Endodermal cell (in vitro differentiated cells): ENCODE results near the gene HMOX1. TPM values are rescaled to one million over a fixed set of nuclear protein-coding genes. Genes with fewer than 3 reads are reported as not detected.
A peak's percentile ranks its signal among the peaks of the same experiment; 100 is the strongest.

Source experiments
- DNase-seq: peaks from one replicate; pipeline ENCODE4 v3.0.0-alpha.2; 2017
- H3K27ac ChIP-seq: 2 replicates; pipeline ENCODE4 v1.5.1; 2013; ENCODE audit warnings: mild to moderate bottlenecking, low read depth, low read length, moderate library complexity
- H3K27me3 ChIP-seq: 2 replicates; pipeline ENCODE4 v1.6.1; 2013; ENCODE audit warnings: mild to moderate bottlenecking, low read length, moderate library complexity; ENCODE audit not compliant: insufficient read depth, control insufficient read depth, poor library complexity, severe bottlenecking
- H3K36me3 ChIP-seq: 2 replicates; pipeline ENCODE4 v1.7.0; 2013; ENCODE audit warnings: mild to moderate bottlenecking, low read length, moderate library complexity; ENCODE audit not compliant: control insufficient read depth, insufficient read depth
- H3K4me1 ChIP-seq: one replicate; pipeline ENCODE4 v1.7.0; 2013; ENCODE audit warnings: low read length; ENCODE audit not compliant: control insufficient read depth, insufficient read depth
- H3K4me3 ChIP-seq: 2 replicates; pipeline ENCODE4 v1.5.1; 2013; ENCODE audit warnings: mild to moderate bottlenecking, low read length, moderate library complexity
- H3K9ac ChIP-seq: 2 replicates; pipeline ENCODE4 v1.6.1; 2013; ENCODE audit warnings: mild to moderate bottlenecking, low read length, moderate library complexity; ENCODE audit not compliant: poor library complexity, severe bottlenecking; ENCODE audit errors: extremely low read depth
- H3K9me3 ChIP-seq: 2 replicates; pipeline ENCODE4 v1.6.1; 2013; ENCODE audit warnings: mild to moderate bottlenecking, low read length, moderate library complexity; ENCODE audit not compliant: control insufficient read depth
- H3K27ac Mint-ChIP-seq: 2 replicates; pipeline ENCODE4 v1.8.0; 2020; ENCODE audit warnings: mixed read lengths
- H3K27me3 Mint-ChIP-seq: 2 replicates; pipeline ENCODE4 v1.8.0; 2021; ENCODE audit warnings: mild to moderate bottlenecking, mixed read lengths; ENCODE audit not compliant: insufficient read depth
- H3K36me3 Mint-ChIP-seq: 2 replicates; pipeline ENCODE4 v1.8.0; 2020; ENCODE audit warnings: low read depth, mixed read lengths
- H3K4me1 Mint-ChIP-seq: 2 replicates; pipeline ENCODE4 v1.8.0; 2020; ENCODE audit warnings: mixed read lengths
- H3K4me3 Mint-ChIP-seq: 2 replicates; pipeline ENCODE4 v1.8.0; 2020; ENCODE audit warnings: mild to moderate bottlenecking, moderate library complexity, mixed read lengths
- H3K9me3 Mint-ChIP-seq: 2 replicates; pipeline ENCODE4 v1.8.0; 2020; ENCODE audit warnings: mild to moderate bottlenecking, mixed read lengths
- CTCF ChIP-seq: fragments of 200-600 bp; sonication (generic); conservative IDR thresholded peaks from 2 replicates; pipeline ENCODE4 v1.5.0; 2021; ENCODE audit warnings: antibody characterized with exemption, mild to moderate bottlenecking
- WGBS, 2 experiments: methylation state at CpG; one replicate each; pipeline versions ENCODE4 v1.1.5 to v1.1.7; 2013; ENCODE audit warnings: missing lambda C conversion rate in 2 of 2, mixed read lengths in 1 of 2; ENCODE audit not compliant: insufficient coverage in 1 of 2, insufficient read length in 1 of 2; 5-methylcytosine and 5-hydroxymethylcytosine counted together
- long read RNA-seq, 4 experiments: library from polyadenylated mRNA in 2 of 4; library from RNA in 1 of 4; library from capped mRNA in 1 of 4; stranded (forward) in 3 of 4; unstranded in 1 of 4; transcript quantifications; one replicate each; pipeline ENCODE4 v2.0.0, GENCODE V29; 2020 to 2021; ENCODE audit warnings: inconsistent platforms in 1 of 4
- polyA plus RNA-seq, 2 experiments: library from polyadenylated mRNA; stranded (reverse); fragments of 50-300 nt; gene quantifications; one replicate each; pipeline ENCODE4 v1.2.3, GENCODE V29; 2013
- total RNA-seq, 2 donors: library from RNA; stranded (reverse); fragmentation: NEBNext Ultra II Directional in 1 of 2; extraction: Animal tissue kit (Norgen Biotek cat#: 25700) in 1 of 2; gene quantifications; 2 replicates in 1 of 2; 3 replicates in 1 of 2; pipeline ENCODE4 v1.2.1, GENCODE V29; 2021

HMOX1 gene
- total RNA-seq: 10 to 100 TPM; 11.4 to 21.6 TPM
- polyA plus RNA-seq (2013, experiment 1 of 2): 14.4 TPM
- polyA plus RNA-seq (2013, experiment 2 of 2): 12.5 TPM
- long read RNA-seq, experiment 1, transcript HMOX1-201 (5 exons, 1,822 nt): major isoform, 19 of 24 reads
- long read RNA-seq, experiment 1, partial matches to known transcripts: 5 of 24 reads
- long read RNA-seq, experiment 1, other reads (novel, unspliced or antisense): 0 of 24 reads
- long read RNA-seq, experiment 2, transcript HMOX1-201 (5 exons, 1,822 nt): major isoform, 22 of 24 reads
- long read RNA-seq, experiment 2, partial matches to known transcripts: 2 of 24 reads
- long read RNA-seq, experiment 2, other reads (novel, unspliced or antisense): 0 of 24 reads
- long read RNA-seq, experiment 3, transcript HMOX1-201 (5 exons, 1,822 nt): major isoform, 15 of 17 reads
- long read RNA-seq, experiment 3, partial matches to known transcripts: 1 of 17 reads
- long read RNA-seq, experiment 3, other reads (novel, unspliced or antisense): 1 of 17 reads
- long read RNA-seq, experiment 4, transcript HMOX1-201 (5 exons, 1,822 nt): major isoform, 45 of 45 reads
- long read RNA-seq, experiment 4, partial matches to known transcripts: 0 of 45 reads
- long read RNA-seq, experiment 4, other reads (novel, unspliced or antisense): 0 of 45 reads

DNA sequence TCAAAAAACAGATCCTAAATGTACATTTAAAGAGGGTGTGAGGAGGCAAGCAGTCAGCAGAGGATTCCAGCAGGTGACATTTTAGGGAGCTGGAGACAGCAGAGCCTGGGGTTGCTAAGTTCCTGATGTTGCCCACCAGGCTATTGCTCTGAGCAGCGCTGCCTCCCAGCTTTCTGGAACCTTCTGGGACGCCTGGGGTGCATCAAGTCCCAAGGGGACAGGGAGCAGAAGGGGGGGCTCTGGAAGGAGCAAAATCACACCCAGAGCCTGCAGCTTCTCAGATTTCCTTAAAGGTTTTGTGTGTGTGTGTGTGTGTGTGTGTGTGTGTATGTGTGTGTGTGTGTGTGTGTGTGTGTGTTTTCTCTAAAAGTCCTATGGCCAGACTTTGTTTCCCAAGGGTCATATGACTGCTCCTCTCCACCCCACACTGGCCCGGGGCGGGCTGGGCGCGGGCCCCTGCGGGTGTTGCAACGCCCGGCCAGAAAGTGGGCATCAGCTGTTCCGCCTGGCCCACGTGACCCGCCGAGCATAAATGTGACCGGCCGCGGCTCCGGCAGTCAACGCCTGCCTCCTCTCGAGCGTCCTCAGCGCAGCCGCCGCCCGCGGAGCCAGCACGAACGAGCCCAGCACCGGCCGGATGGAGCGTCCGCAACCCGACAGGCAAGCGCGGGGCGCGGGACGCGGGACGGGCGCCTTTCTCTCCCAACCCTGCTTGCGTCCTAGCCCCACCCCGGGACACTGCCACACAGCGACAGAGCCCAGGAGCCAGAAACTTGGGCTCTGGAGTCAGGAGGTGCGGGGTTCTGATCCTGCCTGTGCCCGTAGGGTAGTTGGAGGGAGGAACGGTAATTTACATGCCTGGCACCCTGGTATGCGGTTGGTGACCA is at the start of gene HMOX1:
TSS of gene HMOX1 (plus strand) at position 560 of the 887 bp plus-strand sequence. CDS start at position 638, 78 bp downstream.
- peaks cover 12% of the 10 kb centered on the region for H3K36me3 Mint-ChIP-seq
- peak; percentile 92 for DNase-seq
- peaks cover 17% of the 10 kb centered on the region for H3K27me3 Mint-ChIP-seq
- peak within 1 kb of the TSS; percentile 40 for H3K9ac ChIP-seq
- peak within 1 kb of the TSS; percentile 91 for H3K27ac Mint-ChIP-seq
- peaks cover 49% of the 10 kb centered on the region for H3K4me1 Mint-ChIP-seq
- peaks cover 10% of the 10 kb centered on the region for H3K27me3 ChIP-seq
- no peaks in the 10 kb centered on the region for H3K9me3 Mint-ChIP-seq
- H3K4me3 Mint-ChIP-seq: peak within 1 kb of the TSS; percentile 56
- 10 to 13% methylated on average over 20 to 47 of the region's 47 CpGs for WGBS, 2 experiments
- H3K9me3 ChIP-seq: no peaks in the 10 kb centered on the region
- H3K4me1 ChIP-seq: peaks cover 19% of the 10 kb centered on the region
- peak within 1 kb of the TSS; percentile 81 for H3K4me3 ChIP-seq
- no peak for TF ChIP-seq CTCF
- peaks cover 6% of the 10 kb centered on the region for H3K36me3 ChIP-seq
- no peak within 1 kb of the TSS for H3K27ac ChIP-seq

GRCh38 chr22:35332278-35332677 is 48.6 kb upstream of the HMOX1 start:
- H3K27me3 ChIP-seq: no peaks in the 10 kb centered on the region
- no peak overlapping the region for H3K9ac ChIP-seq
- no peak overlapping the region for H3K4me3 ChIP-seq
- TF ChIP-seq CTCF: no peak
- peaks cover 5% of the 10 kb centered on the region for H3K4me1 Mint-ChIP-seq
- no peak overlapping the region for H3K27ac Mint-ChIP-seq
- H3K9me3 Mint-ChIP-seq: no peaks in the 10 kb centered on the region
- peaks cover 5% of the 10 kb centered on the region for H3K4me1 ChIP-seq
- no peaks in the 10 kb centered on the region for H3K27me3 Mint-ChIP-seq
- no peak overlapping the region for H3K27ac ChIP-seq
- WGBS, 2 experiments: 96 to 100% methylated on average over 6 of the region's 6 CpGs
- DNase-seq: no peak
- peaks cover 21% of the 10 kb centered on the region for H3K36me3 ChIP-seq
- peaks cover 28% of the 10 kb centered on the region for H3K36me3 Mint-ChIP-seq
- no peak overlapping the region for H3K4me3 Mint-ChIP-seq
- no peaks in the 10 kb centered on the region for H3K9me3 ChIP-seq

GRCh38 chr22:35333220-35333619 is 47.7 kb upstream of the HMOX1 start:
- Histone ChIP-seq H3K4me1 (peaks cover 5% of the 10 kb centered on the region), H3K27ac (no peak overlapping the region), H3K9ac (no peak overlapping the region), H3K36me3 (peaks cover 18% of the 10 kb centered on the region), H3K4me3 (no peak overlapping the region), H3K9me3 (no peaks in the 10 kb centered on the region), H3K27me3 (no peaks in the 10 kb centered on the region)
- no peak for DNase-seq
- WGBS, 2 experiments: 93 to 96% methylated on average over 3 to 7 of the region's 7 CpGs
- Mint-ChIP-seq H3K36me3 (peaks cover 28% of the 10 kb centered on the region), H3K27me3 (no peaks in the 10 kb centered on the region), H3K4me1 (peaks cover 5% of the 10 kb centered on the region), H3K4me3 (no peak overlapping the region), H3K27ac (no peak overlapping the region), H3K9me3 (no peaks in the 10 kb centered on the region)
- no peak for TF ChIP-seq CTCF
